ENCODE results near the gene LRBA.
"Not testable (repeated sequence)": the region's sequence is repeated elsewhere in the genome, so short reads cannot be mapped to it uniquely, and the experiment has no call there.

The LRBA gene

DNA sequence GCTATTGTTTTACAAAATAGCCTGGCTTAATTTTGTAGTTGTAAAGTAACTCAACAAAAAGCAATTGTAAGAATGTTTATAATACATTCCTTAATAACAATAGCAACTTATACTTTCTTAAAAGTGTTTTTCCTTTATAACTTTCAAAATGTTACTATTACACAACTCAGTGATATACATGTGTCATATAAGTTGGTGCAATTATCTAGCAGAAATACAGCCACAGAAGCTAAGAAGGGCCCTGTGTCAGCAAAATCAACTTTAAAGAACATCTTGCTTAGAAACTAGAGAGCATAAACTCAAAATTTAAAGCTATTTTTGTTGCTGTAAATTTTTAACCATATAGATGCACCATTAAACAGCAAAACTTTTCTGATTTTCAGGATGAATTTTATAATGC, 474.5 kb downstream of the LRBA start:
- TF ChIP-seq, protein P1, sequence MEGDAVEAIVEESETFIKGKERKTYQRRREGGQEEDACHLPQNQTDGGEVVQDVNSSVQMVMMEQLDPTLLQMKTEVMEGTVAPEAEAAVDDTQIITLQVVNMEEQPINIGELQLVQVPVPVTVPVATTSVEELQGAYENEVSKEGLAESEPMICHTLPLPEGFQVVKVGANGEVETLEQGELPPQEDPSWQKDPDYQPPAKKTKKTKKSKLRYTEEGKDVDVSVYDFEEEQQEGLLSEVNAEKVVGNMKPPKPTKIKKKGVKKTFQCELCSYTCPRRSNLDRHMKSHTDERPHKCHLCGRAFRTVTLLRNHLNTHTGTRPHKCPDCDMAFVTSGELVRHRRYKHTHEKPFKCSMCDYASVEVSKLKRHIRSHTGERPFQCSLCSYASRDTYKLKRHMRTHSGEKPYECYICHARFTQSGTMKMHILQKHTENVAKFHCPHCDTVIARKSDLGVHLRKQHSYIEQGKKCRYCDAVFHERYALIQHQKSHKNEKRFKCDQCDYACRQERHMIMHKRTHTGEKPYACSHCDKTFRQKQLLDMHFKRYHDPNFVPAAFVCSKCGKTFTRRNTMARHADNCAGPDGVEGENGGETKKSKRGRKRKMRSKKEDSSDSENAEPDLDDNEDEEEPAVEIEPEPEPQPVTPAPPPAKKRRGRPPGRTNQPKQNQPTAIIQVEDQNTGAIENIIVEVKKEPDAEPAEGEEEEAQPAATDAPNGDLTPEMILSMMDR (conservative IDR thresholded peaks at IDR 0.05; ENCODE audit: low read depth, low read length) = no peak
- no peak overlapping the region for H3K4me3 ChIP-seq (ENCODE audit: low read length)
- DNase-seq (ENCODE audit: low read depth) = no peak

GRCh38 chr4:150537911-150538310, 477.2 kb downstream of the LRBA start:
- not testable (repeated sequence) for DNase-seq (ENCODE audit: low read depth); H3K4me3 ChIP-seq (ENCODE audit: low read length)

DNA sequence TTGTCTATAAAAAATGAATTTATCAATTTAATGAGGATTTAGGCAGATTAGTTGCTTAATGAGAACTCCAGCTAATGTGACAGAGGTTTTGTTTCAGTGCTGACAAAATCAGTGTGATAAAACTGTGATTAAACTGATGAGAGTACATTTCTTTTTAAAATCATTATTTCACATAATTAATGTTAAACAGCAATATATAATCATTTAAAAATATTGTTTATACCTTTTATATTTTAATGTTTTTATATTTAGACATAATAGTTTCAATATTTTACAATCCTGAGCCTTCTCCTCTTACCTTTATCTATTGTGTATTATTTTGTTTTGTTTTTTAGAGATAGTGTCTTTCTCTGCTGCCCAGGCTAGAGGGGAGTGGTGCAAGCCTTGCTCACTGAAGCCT, 480.3 kb downstream of the LRBA start:
- DNase-seq (ENCODE audit: low read depth) = no peak
- TF ChIP-seq, protein P1 (conservative IDR thresholded peaks at IDR 0.05; ENCODE audit: low read depth, low read length) = no peak
- H3K4me3 ChIP-seq (ENCODE audit: low read length) = no peak overlapping the region

DNA sequence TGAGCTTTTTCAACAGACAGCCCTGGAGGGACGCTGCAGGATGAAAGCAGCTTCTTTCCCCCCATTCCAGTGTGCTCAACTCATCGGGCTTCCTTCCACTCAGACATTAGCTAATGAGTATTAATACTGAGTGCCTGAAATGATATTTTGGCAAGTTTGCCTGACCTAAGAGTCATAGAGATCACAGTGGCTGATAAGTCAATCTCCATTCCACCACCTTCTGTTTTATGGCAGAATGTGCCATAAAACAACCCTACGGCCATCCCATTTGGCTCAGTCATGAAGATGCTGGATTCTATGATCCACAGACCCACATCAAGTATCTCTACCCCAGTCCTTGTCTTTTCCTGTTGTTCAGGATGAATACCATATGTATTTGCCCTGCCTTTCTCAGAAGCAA, 481.4 kb downstream of the LRBA start:
- TF ChIP-seq, protein P1 (conservative IDR thresholded peaks at IDR 0.05; ENCODE audit: low read depth, low read length) = no peak
- no peak overlapping the region for H3K4me3 ChIP-seq (ENCODE audit: low read length)
- DNase-seq (ENCODE audit: low read depth) = no peak

DNA sequence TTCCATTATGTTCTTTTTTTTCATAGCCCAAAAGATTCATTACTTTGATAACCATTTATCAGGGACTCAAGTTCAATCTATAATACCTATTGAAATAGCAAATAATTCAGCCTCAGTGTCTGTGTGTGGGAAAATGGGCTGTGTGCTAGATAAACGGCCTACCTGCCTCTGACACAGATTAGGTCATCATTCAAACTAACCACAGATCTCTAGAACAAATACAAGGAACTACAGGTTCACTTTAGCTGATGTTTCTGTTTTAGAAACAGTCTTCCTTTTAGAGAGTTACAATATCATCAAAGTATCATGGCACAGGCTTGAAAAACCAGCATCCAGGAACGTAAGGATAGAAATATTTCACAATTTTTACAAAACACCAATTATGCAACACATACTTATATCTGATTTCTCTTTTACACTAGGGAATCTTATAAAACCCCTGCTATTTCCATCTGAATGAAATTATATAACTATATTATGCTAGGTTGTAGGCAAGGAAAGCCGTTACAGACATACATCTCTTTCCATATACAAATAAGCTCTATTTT, 489.7 kb downstream of the LRBA start:
- TF ChIP-seq, protein P1 (conservative IDR thresholded peaks at IDR 0.05; ENCODE audit: low read depth, low read length) = no peak
- H3K4me3 ChIP-seq (ENCODE audit: low read length) = no peak overlapping the region
- no peak for DNase-seq (ENCODE audit: low read depth)

DNA sequence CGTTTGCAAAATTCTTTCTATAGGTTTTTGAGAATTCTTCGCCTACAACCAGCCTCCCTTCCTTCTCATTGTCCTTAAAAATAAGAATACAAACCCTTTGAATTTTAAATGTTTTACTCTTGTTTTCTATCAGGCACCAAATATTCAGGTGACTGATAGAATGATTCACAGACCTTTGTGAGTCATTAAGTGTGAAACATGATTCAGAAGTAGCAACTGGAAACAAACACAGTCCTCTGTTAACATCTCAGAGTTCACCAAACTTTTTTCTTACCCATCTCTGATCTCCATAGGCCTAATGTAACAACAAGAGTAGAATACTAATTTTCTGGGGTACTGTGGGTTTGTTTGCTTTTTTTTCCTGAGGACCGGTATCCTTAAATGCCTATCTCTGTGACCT, 496.5 kb downstream of the LRBA start:
- DNase-seq (ENCODE audit: low read depth) = peak; percentile 15
- TF ChIP-seq, protein P1 (conservative IDR thresholded peaks at IDR 0.05; ENCODE audit: low read depth, low read length) = no peak
- no peak overlapping the region for H3K4me3 ChIP-seq (ENCODE audit: low read length)

- DNase-seq (ENCODE audit: low read depth) = no peak
- no peak overlapping the region for H3K4me3 ChIP-seq (ENCODE audit: low read length)
- TF ChIP-seq, protein P1 (conservative IDR thresholded peaks at IDR 0.05; ENCODE audit: low read depth, low read length) = no peak
These were observed 499.9 kb downstream of the LRBA start for GRCh38 chr4:150515135-150515534.

DNA sequence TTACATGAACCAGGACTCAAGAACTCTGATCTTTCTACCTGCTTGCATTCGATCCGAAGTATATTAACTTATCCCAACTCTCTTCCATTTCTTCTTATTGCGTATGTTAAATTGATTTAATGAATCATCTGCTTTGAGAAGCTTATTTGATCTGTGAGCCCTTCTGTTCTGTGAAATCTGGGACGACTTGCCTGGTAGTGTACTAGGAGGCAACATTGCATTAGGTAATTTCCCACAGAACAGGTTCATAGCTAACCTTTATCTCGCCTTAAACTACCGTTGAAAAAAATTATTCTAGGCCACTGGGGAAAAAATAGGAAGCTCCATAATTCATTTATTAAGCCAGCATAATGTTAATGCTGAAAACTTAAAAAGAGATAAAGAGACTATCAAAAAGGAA, 500.4 kb downstream of the LRBA start:
- TF ChIP-seq, protein P1 (conservative IDR thresholded peaks at IDR 0.05; ENCODE audit: low read depth, low read length) = no peak
- H3K4me3 ChIP-seq (ENCODE audit: low read length) = no peak overlapping the region
- no peak for DNase-seq (ENCODE audit: low read depth)
